ENCODE measurements around the gene ZNF813. TPM values are rescaled to one million over a fixed set of nuclear protein-coding genes. Genes with fewer than 3 reads are reported as not detected.
"Not testable (repeated sequence)": the region's sequence is repeated elsewhere in the genome, so short reads cannot be mapped to it uniquely, and the experiment has no call there.

Gene ZNF813
- polyA plus RNA-seq, 1 donor from 2014 or later, result 1.9 TPM

- peak; percentile 41 for TF ChIP-seq CTCF (IDR thresholded peaks at IDR 0.05; ENCODE audit: poor library complexity, severe bottlenecking)
- H3K27me3 ChIP-seq (ENCODE audit: insufficient read depth, low read depth, low read length); H3K36me3 ChIP-seq (ENCODE audit: insufficient read depth, low read length); H3F3A ChIP-seq (ENCODE audit: insufficient read depth, low read length, poor library complexity, severe bottlenecking); H3K9me3 ChIP-seq (ENCODE audit: low read length); H3K4me2 ChIP-seq (ENCODE audit: low read length); H4K20me1 ChIP-seq (ENCODE audit: insufficient read depth); H3K9ac ChIP-seq (ENCODE audit: low read length); H2AFZ ChIP-seq (ENCODE audit: low read depth, low read length); H3K79me2 ChIP-seq (replicated peaks; ENCODE audit: insufficient read depth, low read length); H3K9me2 ChIP-seq (ENCODE audit: insufficient read depth, low read length); H3K27ac ChIP-seq (ENCODE audit: low read length): not testable (repeated sequence)
- H3K4me3 ChIP-seq (ENCODE audit: low read length), result peak overlapping the region; percentile 35
These were observed 36.8 kb downstream of the ZNF813 start for GRCh38 chr19:53504365-53504703.

- no peak overlapping the region for H3K4me2 ChIP-seq (ENCODE audit: low read length)
- no peaks in the 10 kb centered on the region for H3F3A ChIP-seq (ENCODE audit: insufficient read depth, low read length, poor library complexity, severe bottlenecking)
- no peak overlapping the region for H3K9ac ChIP-seq (ENCODE audit: low read length)
- H3K27me3 ChIP-seq (ENCODE audit: insufficient read depth, low read depth, low read length), result no peaks in the 10 kb centered on the region
- no peaks in the 10 kb centered on the region for H3K79me2 ChIP-seq (replicated peaks; ENCODE audit: insufficient read depth, low read length)
- TF ChIP-seq REST (IDR thresholded peaks at IDR 0.05; ENCODE audit: borderline replicate concordance) (no peak), MXI1 (conservative IDR thresholded peaks at IDR 0.05; ENCODE audit: poor library complexity, severe bottlenecking) (no peak), EZH2 (IDR thresholded peaks at IDR 0.05; ENCODE audit: borderline replicate concordance, insufficient read depth, low read length, poor library complexity, severe bottlenecking) (no peak), TAF1 (IDR thresholded peaks at IDR 0.05; ENCODE audit: low read depth) (no peak), SMC3 (conservative IDR thresholded peaks at IDR 0.05; ENCODE audit: poor library complexity) (no peak), CTCF (IDR thresholded peaks at IDR 0.05; ENCODE audit: poor library complexity, severe bottlenecking) (no peak), POLR2AphosphoS5 (IDR thresholded peaks at IDR 0.05) (no peak), EP300 (conservative IDR thresholded peaks at IDR 0.05; ENCODE audit: poor library complexity, severe bottlenecking) (no peak), RAD21 (conservative IDR thresholded peaks at IDR 0.05) (no peak)
- no peaks in the 10 kb centered on the region for H3K36me3 ChIP-seq (ENCODE audit: insufficient read depth, low read length)
- H3K9me2 ChIP-seq (ENCODE audit: insufficient read depth, low read length), result no peaks in the 10 kb centered on the region
- peak overlapping the region; percentile 35 for H3K4me3 ChIP-seq (ENCODE audit: low read length)
- H2AFZ ChIP-seq (ENCODE audit: low read depth, low read length), result no peak overlapping the region
- no peaks in the 10 kb centered on the region for H3K9me3 ChIP-seq (ENCODE audit: low read length)
- H3K27ac ChIP-seq (ENCODE audit: low read length), result no peak overlapping the region
- H4K20me1 ChIP-seq (ENCODE audit: insufficient read depth), result no peaks in the 10 kb centered on the region
These were observed 37.4 kb downstream of the ZNF813 start for GRCh38 chr19:53504885-53505284.
